Gastroesophageal sphincter (tissue), 4 donors: ENCODE measurements around the gene EXOSC7. TPM values are rescaled to one million over a fixed set of nuclear protein-coding genes. Genes with fewer than 3 reads are reported as not detected.

Source experiments
- ATAC-seq: fragments of 150-250 bp; one replicate; pipeline ENCODE4 v1.9.1; 2016; ENCODE audit warnings: mild to moderate bottlenecking, moderate library complexity
- H3K27ac ChIP-seq, 4 donors: fragments of 200-600 bp; sonication (generic) in 3 of 4; 1 replicate in 3 of 4; 2 replicates in 1 of 4; pipeline ENCODE4 v1.5.1; 2016 to 2019
- H3K27me3 ChIP-seq: fragments of 200-600 bp; sonication (generic); one replicate; pipeline ENCODE4 v1.5.1; 2019
- H3K36me3 ChIP-seq, 2 donors: fragments of 200-600 bp; sonication (generic); one replicate each; pipeline ENCODE4 v1.5.1; 2019; ENCODE audit warnings: control low read depth in 1 of 2
- H3K4me1 ChIP-seq, 3 donors: fragments of 200-600 bp; sonication (generic); 1 replicate in 2 of 3; 2 replicates in 1 of 3; pipeline ENCODE4 v1.5.1; 2016 to 2019; ENCODE audit warnings: control low read depth in 2 of 3
- H3K4me3 ChIP-seq, 2 donors: fragments of 200-600 bp; sonication (generic); one replicate each; pipeline ENCODE4 v1.5.1; 2019; ENCODE audit warnings: mild to moderate bottlenecking in 1 of 2, moderate library complexity in 1 of 2
- H3K9me3 ChIP-seq, 3 donors: fragments of 200-600 bp; sonication (generic); one replicate each; pipeline ENCODE4 v1.5.1; 2017 to 2019; ENCODE audit warnings: control low read depth in 2 of 3
- EP300 ChIP-seq: sonication (generic); formaldehyde crosslinking; IDR thresholded peaks from one replicate; pipeline ENCODE4 v1.6.1; 2017; ENCODE audit warnings: antibody characterized with exemption, mild to moderate bottlenecking
- POLR2A ChIP-seq, 2 donors: fragments of 450-650 bp; IDR thresholded peaks; one replicate each; pipeline ENCODE4 v1.6.1; 2017; ENCODE audit warnings: antibody characterized with exemption in 2 of 2, mild to moderate bottlenecking in 2 of 2, moderate library complexity in 1 of 2
- POLR2AphosphoS5 ChIP-seq: sonication (generic); formaldehyde crosslinking; IDR thresholded peaks from one replicate; pipeline ENCODE4 v1.6.1; 2017; ENCODE audit warnings: antibody characterized with exemption
- WGBS, 2 donors: methylation state at CpG; one replicate each; pipeline ENCODE4 v1.1.5; 2018; ENCODE audit warnings: low coverage in 1 of 2; 5-methylcytosine and 5-hydroxymethylcytosine counted together
- total RNA-seq, 4 donors: library from RNA; depleted of rRNA; stranded (reverse); fragments of >200 nt; gene quantifications; one replicate each; pipeline ENCODE4 v1.1.0, GENCODE V29; 2016
- TF ChIP-seq, protein P1 (sequence below), 4 experiments: fragments of 200-600 bp in 2 of 4; fragments of 450-650 bp in 2 of 4; sonication (generic) in 1 of 4; IDR thresholded peaks; one replicate each; pipeline ENCODE4 v1.5.1; 2017 to 2019; ENCODE audit warnings: antibody characterized with exemption in 4 of 4, mild to moderate bottlenecking in 2 of 4, moderate library complexity in 2 of 4

EXOSC7 gene
- total RNA-seq, 4 donors from 2014 or later: 40.6 to 52.8 (median 46.0) TPM

DNA sequence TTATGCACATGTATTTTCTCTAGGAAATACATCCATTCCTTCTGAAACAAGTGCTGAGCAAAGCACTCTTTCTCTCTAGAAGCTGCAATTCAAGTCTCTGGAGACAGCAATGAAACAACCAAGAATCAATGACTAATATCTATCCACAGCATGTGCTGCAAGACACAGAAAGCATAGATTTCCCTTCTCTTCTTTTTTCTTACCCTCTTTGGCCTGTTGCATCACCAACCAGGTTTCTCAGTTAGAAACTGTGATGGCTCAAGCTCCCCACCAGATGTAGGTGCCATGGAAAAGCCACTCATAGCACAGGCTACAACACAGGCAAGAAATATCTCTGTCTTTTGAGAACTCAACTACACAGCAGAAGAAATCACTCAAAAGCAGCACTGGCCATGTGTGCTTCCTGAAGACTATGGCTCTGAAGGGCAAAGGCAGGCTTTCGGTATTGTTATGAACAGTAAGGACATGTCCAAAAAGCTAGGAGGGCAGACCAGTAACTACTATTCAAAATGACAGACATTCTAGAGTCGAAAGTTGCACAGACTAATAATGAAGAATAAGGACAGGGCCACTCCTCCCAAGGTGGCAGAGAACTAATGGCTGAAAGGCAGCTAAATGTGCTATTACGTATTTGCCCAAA lies 15.5 kb upstream of the EXOSC7 start:
- no peak overlapping the region for H3K4me3 ChIP-seq
- H3K4me1 ChIP-seq: peaks cover 0 to 17% (median 0%) of the 10 kb centered on the region in 3 donors
- H3K27me3 ChIP-seq: no peaks in the 10 kb centered on the region
- whole genome bisulfite sequencing, 2 donors: 91 to 100% methylated on average over 3 of the region's 3 CpGs
- H3K36me3 ChIP-seq: peaks cover 0 to 25% of the 10 kb centered on the region in 2 donors
- no peaks in the 10 kb centered on the region for H3K9me3 ChIP-seq
- H3K27ac ChIP-seq: no peak overlapping the region
- no peak for ATAC-seq
- TF ChIP-seq POLR2AphosphoS5 (no peak), POLR2A (IDR thresholded peaks at IDR 0.05) (no peak), EP300 (no peak)
- TF ChIP-seq, protein P1, sequence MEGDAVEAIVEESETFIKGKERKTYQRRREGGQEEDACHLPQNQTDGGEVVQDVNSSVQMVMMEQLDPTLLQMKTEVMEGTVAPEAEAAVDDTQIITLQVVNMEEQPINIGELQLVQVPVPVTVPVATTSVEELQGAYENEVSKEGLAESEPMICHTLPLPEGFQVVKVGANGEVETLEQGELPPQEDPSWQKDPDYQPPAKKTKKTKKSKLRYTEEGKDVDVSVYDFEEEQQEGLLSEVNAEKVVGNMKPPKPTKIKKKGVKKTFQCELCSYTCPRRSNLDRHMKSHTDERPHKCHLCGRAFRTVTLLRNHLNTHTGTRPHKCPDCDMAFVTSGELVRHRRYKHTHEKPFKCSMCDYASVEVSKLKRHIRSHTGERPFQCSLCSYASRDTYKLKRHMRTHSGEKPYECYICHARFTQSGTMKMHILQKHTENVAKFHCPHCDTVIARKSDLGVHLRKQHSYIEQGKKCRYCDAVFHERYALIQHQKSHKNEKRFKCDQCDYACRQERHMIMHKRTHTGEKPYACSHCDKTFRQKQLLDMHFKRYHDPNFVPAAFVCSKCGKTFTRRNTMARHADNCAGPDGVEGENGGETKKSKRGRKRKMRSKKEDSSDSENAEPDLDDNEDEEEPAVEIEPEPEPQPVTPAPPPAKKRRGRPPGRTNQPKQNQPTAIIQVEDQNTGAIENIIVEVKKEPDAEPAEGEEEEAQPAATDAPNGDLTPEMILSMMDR (IDR thresholded peaks at IDR 0.05): no peak

DNA sequence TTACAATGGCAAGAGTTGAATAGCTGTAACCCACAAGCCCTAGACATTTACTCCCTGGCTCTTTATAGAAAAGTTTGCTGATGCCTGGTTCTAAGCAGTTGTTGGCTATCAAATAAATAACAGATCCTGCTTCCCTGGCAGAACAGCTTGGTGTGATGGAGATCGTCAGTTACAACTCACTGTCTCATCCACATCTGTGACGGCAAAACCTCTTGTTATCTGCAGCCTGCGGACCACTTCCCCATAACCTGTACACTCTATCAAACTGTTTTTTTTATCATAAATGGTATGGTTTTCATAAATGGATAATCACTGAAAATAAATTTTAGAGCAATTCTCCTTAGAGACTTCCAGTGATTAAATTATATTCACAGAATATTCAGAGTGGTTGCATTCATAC lies 14.2 kb upstream of the EXOSC7 start:
- no peaks in the 10 kb centered on the region for H3K27me3 ChIP-seq
- H3K4me3 ChIP-seq: no peak overlapping the region
- peaks cover 0 to 25% of the 10 kb centered on the region in 2 donors for H3K36me3 ChIP-seq
- peaks cover 0 to 10% (median 0%) of the 10 kb centered on the region in 3 donors for H3K4me1 ChIP-seq
- no peaks in the 10 kb centered on the region for H3K9me3 ChIP-seq
- H3K27ac ChIP-seq: no peak overlapping the region
- TF ChIP-seq POLR2A (IDR thresholded peaks at IDR 0.05): no peak
- TF ChIP-seq EP300: no peak
- TF ChIP-seq, protein P1 (IDR thresholded peaks at IDR 0.05): no peak
- TF ChIP-seq POLR2AphosphoS5: no peak
- 86 to 100% methylated on average over 2 to 3 of the region's 3 CpGs for WGBS, 2 donors
- ATAC-seq: no peak

DNA sequence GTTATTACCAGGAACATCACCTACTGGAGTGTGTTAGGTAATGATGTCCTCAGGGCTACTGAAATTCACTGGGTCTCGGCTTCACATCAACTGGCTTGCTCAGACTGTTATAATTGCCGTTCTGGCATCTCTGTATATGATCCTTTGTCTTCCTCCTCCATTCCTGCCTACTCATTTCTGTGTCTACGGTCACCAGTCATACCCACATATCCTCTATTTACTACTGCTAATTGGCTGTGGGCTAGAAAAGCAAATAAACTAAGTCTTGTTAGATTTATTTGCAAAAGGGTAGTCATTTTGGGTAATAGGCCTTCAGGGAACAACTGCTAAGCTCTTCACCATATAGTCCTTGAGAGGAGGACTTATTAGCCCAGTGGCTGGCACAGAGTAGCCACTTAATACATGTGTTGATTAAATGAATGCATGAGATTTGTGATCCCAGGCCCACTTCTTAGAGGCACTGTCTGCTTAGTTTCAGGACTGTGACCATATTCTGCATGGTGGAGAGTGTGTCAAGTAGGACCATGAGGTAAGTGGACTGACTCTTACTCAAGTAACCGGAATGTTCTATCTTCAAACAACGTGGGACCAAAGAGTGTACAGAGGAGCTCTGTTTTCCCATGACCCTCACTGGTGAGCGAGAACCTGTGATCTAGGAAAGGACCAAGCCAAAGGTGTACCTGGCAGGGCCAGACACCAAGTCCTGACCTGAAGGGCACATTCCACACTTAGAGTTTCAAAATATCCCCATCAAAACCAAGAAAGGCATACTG lies 13.2 kb upstream of the EXOSC7 start:
- Histone ChIP-seq H3K4me3 (no peak overlapping the region), H3K27me3 (no peaks in the 10 kb centered on the region), H3K36me3 (peaks cover 0 to 19% of the 10 kb centered on the region in 2 donors), H3K4me1 (peaks cover 0 to 10% (median 0%) of the 10 kb centered on the region in 3 donors), H3K9me3 (no peaks in the 10 kb centered on the region), H3K27ac (no peak overlapping the region)
- no peak for TF ChIP-seq POLR2AphosphoS5
- TF ChIP-seq POLR2A (IDR thresholded peaks at IDR 0.05): no peak
- TF ChIP-seq EP300: no peak
- TF ChIP-seq, protein P1 (IDR thresholded peaks at IDR 0.05): no peak
- no peak for ATAC-seq
- 60 to 87% methylated on average over 1 to 3 of the region's 6 CpGs for WGBS, 2 donors

DNA sequence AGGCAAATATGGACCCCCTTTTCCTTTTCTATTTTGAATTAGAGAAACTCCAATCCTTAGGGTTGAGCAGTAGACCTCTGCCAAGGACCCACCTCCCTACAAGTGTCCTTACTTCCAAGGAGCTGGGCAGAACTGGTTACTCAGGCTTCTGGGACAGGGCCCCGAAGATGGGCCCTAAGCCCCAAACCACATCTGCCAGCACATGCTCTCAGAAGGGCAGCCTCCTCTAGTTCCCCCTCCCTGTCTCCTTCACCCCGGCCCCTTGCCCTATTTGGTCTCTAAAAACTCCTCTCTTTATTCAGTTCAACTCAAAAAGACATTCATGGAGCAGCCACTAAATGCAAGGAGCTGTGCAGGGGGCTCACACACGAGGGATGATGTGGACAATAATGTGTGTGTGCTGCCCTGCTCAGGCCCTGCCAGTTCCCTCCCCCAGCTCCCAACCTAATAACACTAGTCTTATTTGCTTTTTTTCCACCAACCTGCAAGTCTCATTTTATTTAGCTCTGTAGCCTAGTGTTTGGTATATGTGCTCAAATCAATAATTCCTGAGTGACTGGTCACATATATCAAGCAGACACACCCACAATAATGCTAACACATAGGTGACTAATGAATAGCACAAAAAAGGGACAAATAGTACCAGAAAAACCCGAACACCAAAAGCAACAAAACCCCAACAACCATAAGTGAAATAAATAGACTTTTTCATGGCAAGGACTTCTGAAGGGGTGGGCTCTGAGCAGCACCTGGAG lies 12.3 kb upstream of the EXOSC7 start:
- peaks cover 0 to 10% (median 0%) of the 10 kb centered on the region in 3 donors for H3K4me1 ChIP-seq
- 91% methylated on average over 4 of the region's 4 CpGs; no CpG with 5 or more reads in 1 of the 2 donors for WGBS, 2 donors
- no peak overlapping the region for H3K4me3 ChIP-seq
- ATAC-seq: no peak
- no peak overlapping the region for H3K27ac ChIP-seq
- no peaks in the 10 kb centered on the region for H3K9me3 ChIP-seq
- H3K27me3 ChIP-seq: no peaks in the 10 kb centered on the region
- H3K36me3 ChIP-seq: peaks cover 0 to 10% of the 10 kb centered on the region in 2 donors
- TF ChIP-seq, protein P1 (IDR thresholded peaks at IDR 0.05): no peak
